GM18870 (cell line): ENCODE results near the gene TAAR2.
"Not testable (repeated sequence)": the region's sequence is repeated elsewhere in the genome, so short reads cannot be mapped to it uniquely, and the experiment has no call there.

Experiments
- ATAC-seq: cut with Tn5 transposase; IDR thresholded peaks from one replicate; pipeline ENCODE4 v1.9.1; 2021; ENCODE audit warnings: moderate library complexity; ENCODE audit not compliant: unreplicated experiment

TAAR2 gene

GRCh38 chr6:132624175-132624574, at the start of gene TAAR2:
Gene TAAR2, minus strand, starts transcription at chr6:132624275. Its CDS starts 0 bp downstream, at chr6:132624275.
- ATAC-seq: no peak

- no peak for ATAC-seq
Observed at GRCh38 chr6:132673376-132674094, 49.5 kb upstream of the TAAR2 start.

GRCh38 chr6:132671295-132671694, 47.2 kb upstream of the TAAR2 start:
- ATAC-seq: no peak

- peak; percentile 64 for ATAC-seq
Observed at GRCh38 chr6:132669690-132670291, 45.7 kb upstream of the TAAR2 start.

- ATAC-seq: no peak
Observed at GRCh38 chr6:132666118-132666517, 42.0 kb upstream of the TAAR2 start.

- ATAC-seq: no peak
Observed at GRCh38 chr6:132664309-132665034, 40.4 kb upstream of the TAAR2 start.

GRCh38 chr6:132663661-132664060, 39.6 kb upstream of the TAAR2 start:
- ATAC-seq: no peak

GRCh38 chr6:132661906-132662305, 37.8 kb upstream of the TAAR2 start:
- no peak for ATAC-seq

- ATAC-seq: no peak
Observed at GRCh38 chr6:132659082-132659481, 35.0 kb upstream of the TAAR2 start, which contains the start of gene TAAR1. Gene TAAR1, minus strand, starts transcription at chr6:132659182. Its CDS starts 13,179 bp downstream, at chr6:132646003.

- ATAC-seq: no peak
Observed at GRCh38 chr6:132651062-132651461, 27.0 kb upstream of the TAAR2 start.

- ATAC-seq: no peak
Observed at GRCh38 chr6:132650429-132650828, 26.4 kb upstream of the TAAR2 start.

GRCh38 chr6:132648828-132649227, 24.8 kb upstream of the TAAR2 start:
- ATAC-seq: no peak

GRCh38 chr6:132648356-132648755, 24.3 kb upstream of the TAAR2 start:
- peak; percentile 88 for ATAC-seq

GRCh38 chr6:132643547-132643946, 19.5 kb upstream of the TAAR2 start:
- ATAC-seq: no peak

- not testable (repeated sequence) for ATAC-seq
Observed at GRCh38 chr6:132637135-132637534, 13.1 kb upstream of the TAAR2 start.

- not testable (repeated sequence) for ATAC-seq
Observed at GRCh38 chr6:132635906-132636305, 11.8 kb upstream of the TAAR2 start.

GRCh38 chr6:132635288-132635687, 11.2 kb upstream of the TAAR2 start:
- ATAC-seq: not testable (repeated sequence)

- ATAC-seq: no peak
Observed at GRCh38 chr6:132634796-132635195, 10.7 kb upstream of the TAAR2 start.

GRCh38 chr6:132633362-132633761, 9.3 kb upstream of the TAAR2 start:
- no peak for ATAC-seq

- ATAC-seq: no peak
Observed at GRCh38 chr6:132623106-132623845, 799 bp downstream of the TAAR2 start.

GRCh38 chr6:132616677-132617076, 7.4 kb downstream of the TAAR2 start:
- no peak for ATAC-seq
